Keratinocyte (primary cell): Measurements from ENCODE around the gene AFG3L2.

Experiments
- CTCF ChIP-seq, 3 experiments: IDR thresholded peaks in 1 of 3; conservative IDR thresholded peaks in 1 of 3; optimal IDR thresholded peaks in 1 of 3; 2 replicates in 2 of 3; 3 replicates in 1 of 3; pipeline versions ENCODE3 to v1.5.1; 2011; ENCODE audit warnings: low read length in 3 of 3, mild to moderate bottlenecking in 3 of 3, moderate library complexity in 2 of 3, control low read depth in 1 of 3, inconsistent platforms in 1 of 3; ENCODE audit not compliant: insufficient read depth in 2 of 3; ENCODE audit errors: extremely low read depth in 1 of 3
- EZH2 ChIP-seq: IDR thresholded peaks from one replicate; pipeline ENCODE4 v1.6.1; 2012; ENCODE audit warnings: inconsistent platforms, mild to moderate bottlenecking, low read length, moderate library complexity

- no peak for TF ChIP-seq EZH2
- TF ChIP-seq CTCF (optimal IDR thresholded peaks at IDR 0.05 in 1 of 3, IDR thresholded peaks at IDR 0.05 in 1 of 3, conservative IDR thresholded peaks at IDR 0.05 in 1 of 3; ENCODE audit: extremely low read depth in 1 of 3, insufficient read depth in 2 of 3, low read length in 3 of 3), result no peak
Observed at GRCh38 chr18:12302391-12303147, 74.5 kb downstream of the AFG3L2 start.
